NCI-H2029 treated with DMSO at 0.1 percent for 48 hours (cell line): ENCODE results near the gene MORN2.
"Not testable (repeated sequence)": the region's sequence is repeated elsewhere in the genome, so short reads cannot be mapped to it uniquely, and the experiment has no call there.

Source experiments
- DNase-seq: peaks from one replicate; lab custom pipeline; 2025; lab: John Stamatoyannopoulos, UW

The MORN2 gene

DNA sequence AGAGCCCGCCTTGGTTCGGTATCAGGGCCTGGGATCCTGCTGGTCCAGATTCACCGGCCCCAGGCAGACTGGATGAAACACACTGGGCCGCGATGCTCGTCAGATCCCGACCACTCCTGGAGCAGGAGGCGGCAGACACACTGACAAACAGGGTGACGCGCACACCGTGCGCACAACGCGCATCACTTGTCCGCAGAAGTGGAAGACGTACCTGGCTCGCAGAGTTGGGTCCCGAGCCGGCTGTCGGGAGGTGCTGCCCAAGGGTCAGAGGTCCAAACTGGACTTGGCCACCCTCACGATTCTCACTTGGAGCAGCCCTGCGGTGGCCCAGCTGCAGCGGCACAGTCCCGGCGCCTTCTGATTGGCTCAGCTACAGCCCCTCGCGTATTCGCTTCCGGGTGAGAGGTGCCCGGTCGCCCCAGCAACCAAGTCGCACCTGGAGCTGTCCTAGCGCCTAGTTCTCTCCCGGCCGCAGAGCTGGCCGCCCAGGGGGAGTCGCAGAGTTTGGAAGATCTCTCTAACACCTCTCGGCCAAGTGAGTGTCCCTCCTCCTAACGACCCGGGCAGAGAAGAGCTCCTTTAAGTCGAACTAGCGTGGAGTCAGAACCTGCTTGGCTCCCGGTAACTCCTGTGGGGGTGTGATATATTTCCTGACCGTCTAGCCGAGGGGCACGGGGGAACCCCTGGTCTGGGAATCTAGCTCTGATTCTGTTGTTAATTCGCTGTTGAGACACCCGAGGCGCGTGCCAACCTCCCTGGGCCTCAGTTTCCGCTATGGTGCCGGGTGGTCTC is at the start of gene MORN2, which contains the start of gene DHX57:
Gene MORN2, plus strand, starts transcription at position 401 of the 792 bp plus-strand sequence.
Gene DHX57, minus strand, starts transcription at position 359 of the 792 bp plus-strand sequence. CDS start 7,529 bp downstream, outside the sequence.
- DNase-seq = peak; percentile 31

GRCh38 chr2:38827539-38828145 is 48.1 kb upstream of the MORN2 start:
- DNase-seq = not testable (repeated sequence)

DNA sequence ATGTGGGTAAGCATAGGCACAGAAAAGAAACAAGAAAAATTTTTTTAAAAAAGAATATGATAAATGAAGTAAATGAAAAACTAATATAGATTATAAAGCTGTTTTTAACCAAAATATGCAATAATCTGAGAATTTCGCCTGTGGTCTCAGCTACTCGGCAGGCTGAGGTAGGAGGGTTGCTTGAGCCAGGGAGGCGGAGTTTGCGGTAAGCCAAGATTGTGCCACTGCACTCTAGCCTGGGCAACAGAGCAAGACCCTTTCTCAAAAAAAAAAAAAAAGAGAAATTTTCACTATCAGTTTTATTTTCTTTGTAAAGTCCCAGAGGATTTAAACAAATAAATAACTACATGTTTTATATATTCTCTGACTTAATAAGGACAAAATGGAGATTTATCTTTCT is 47.3 kb upstream of the MORN2 start:
- DNase-seq = no peak

DNA sequence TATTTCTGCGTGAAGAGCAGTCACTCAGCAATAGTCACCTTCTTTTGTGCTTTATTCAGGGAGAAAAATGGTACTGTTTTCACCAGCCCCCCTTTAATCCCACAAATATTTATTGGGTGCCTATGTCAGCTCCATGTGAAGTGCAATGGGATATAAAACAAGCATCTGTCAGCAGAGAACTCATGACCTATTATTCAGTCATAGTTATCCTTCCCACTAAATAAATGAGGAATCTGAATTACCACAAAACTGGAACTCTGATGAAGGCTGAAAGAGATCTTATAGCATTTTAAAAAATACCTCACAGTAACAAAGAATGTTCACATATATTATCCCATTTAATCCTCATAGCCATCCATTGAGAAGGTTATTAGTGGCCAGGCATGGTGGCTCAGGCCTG is 45.8 kb upstream of the MORN2 start:
- DNase-seq = no peak

- no peak for DNase-seq
Observed at GRCh38 chr2:38830526-38831159, 45.1 kb upstream of the MORN2 start.

DNA sequence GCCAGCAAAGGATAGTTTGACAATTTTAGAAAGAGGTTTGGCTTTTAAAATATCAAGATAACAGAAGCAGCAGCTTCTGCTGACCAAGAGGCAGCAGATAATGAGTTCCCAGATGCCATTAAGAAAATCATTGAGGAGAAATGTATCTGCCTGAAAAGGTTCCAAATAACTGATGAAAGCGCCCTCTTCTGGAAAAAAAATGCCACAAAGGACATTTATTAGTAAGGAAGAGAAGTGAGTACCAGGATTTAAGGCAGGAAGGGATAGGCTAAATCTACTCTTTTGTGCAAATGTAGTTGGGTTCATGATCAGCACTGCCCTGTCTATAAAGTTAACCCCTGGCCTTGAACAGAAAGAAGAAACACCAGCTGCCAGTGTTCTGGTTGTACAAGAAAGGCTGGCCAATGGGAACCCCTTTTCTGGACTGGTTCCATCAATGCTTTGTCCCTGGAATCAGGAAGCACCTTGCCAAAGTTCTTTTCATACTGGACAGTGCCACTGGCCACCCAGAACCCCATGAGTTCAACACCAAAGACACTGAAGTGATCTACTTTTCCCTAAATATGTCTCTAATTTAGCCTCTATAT is 40.7 kb upstream of the MORN2 start:
- peak; percentile 1 for DNase-seq

DNA sequence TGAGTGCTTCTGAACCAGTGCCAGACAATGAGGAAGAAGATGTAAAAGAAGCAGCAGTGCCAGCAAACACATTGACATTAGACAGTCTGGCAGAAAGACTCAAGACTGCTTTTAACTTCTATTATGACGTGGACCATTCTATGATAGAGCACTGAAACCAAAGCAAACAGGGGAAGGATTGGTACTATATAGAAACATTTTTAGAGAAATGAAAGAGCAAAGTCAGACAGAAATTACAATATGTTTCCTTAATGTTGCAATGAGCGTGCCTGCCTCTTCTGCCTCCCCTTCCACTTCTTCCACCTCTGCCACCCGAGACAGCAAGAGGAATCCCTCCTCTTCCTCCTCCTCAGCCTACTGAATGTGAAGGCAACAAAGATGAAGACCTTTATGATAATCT is 39.8 kb upstream of the MORN2 start:
- DNase-seq = no peak

DNA sequence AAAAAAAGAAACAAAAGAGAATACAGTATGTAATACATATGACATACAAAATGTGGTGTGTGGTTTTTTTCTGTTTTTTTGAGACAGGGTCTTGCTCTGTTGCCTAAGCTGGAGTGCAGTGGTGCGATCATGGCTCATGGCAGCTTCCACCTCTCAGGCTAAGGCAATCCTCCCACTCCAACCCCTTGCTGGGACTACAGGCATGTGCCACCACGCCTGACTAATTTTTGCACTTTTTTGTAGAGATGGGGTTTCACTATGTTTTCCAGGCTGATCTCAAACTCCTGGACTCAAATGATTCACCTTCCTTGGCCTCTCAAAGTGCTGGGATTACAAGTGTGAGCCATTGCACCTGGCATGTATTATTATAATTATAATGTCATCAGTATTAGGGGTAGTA is 39.0 kb upstream of the MORN2 start:
- no peak for DNase-seq

GRCh38 chr2:38850045-38850444 is 25.7 kb upstream of the MORN2 start:
- no peak for DNase-seq

- DNase-seq = no peak
Observed at GRCh38 chr2:38856165-38856564, 19.6 kb upstream of the MORN2 start.

GRCh38 chr2:38862476-38862875 is 13.3 kb upstream of the MORN2 start:
- DNase-seq = no peak

- DNase-seq = no peak
Observed at GRCh38 chr2:38863061-38863695, 12.6 kb upstream of the MORN2 start.

DNA sequence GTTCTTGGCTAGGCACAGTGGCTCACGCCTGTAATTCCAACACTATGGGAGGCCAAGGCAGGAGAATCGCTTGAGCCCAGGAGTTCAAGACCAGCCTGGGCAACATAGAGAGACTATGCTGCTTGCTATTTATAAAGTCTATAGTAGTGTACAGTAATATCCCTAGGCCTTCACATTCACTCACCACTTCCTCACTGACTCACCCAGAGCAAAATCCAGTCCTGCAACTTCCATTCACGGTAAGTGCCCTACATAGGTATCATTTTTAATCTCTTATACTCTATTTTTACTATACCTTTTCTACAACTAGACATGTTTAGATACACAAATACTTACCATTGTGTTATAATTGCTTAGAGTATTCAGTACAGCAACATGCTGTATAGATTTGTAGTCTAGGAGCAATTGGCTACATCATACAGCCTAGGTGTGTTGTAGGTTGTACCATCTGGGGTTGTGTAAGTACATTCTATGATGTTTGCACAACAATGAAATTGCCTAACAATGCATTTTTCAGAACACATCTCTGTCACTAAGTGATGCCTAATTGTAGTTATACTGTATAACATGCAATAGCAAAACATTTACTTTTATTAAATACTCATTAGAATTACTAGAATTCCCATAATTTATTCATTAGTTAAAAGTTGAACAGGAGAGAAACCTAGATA is 8.9 kb upstream of the MORN2 start:
- DNase-seq = no peak

GRCh38 chr2:38871432-38871831 is 4.3 kb upstream of the MORN2 start:
- no peak for DNase-seq

GRCh38 chr2:38873763-38874162 is 2.0 kb upstream of the MORN2 start:
- no peak for DNase-seq

- no peak for DNase-seq
Observed at GRCh38 chr2:38875227-38875575, 575 bp upstream of the MORN2 start.

- no peak for DNase-seq
Observed at GRCh38 chr2:38876407-38876806, 631 bp downstream of the MORN2 start.

DNA sequence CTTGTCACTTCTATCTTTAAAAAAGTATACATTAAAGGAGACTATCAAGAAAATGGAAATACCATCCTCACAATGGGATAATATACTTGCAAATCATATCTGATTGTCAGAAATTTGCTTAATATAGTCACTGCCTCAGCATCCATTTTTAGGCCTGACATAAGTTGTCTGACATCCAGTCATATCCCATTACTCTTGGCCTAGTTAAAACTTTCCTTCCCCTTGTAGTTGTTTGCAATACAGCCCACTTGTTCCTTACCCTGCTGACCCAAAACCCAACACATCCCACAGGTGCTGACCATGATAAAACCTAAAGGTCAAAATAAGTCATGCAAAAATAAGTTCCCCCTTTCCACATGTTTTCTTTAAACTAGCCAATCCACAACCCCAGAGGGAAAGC is 10.3 kb downstream of the MORN2 start:
- DNase-seq = no peak

DNA sequence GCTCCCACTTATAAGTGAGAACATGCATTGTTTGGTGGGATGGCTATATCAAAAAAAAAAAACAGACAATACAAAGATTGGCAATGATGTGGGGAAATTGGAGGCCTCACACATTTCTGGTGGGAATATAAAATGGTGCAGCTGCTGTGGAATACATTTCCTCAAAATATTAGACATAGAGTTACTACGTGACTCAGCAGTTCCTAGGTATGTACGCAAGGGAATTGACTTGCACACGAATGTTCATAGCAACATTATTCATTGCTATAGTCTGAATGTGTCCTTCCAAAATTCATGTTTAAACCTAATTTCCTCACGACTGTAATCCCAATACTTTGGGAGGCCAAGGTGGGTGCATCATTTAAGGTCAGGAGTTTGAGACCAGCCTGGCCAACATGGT is 11.6 kb downstream of the MORN2 start:
- DNase-seq = no peak

- no peak for DNase-seq
Observed at GRCh38 chr2:38887902-38888554, 12.3 kb downstream of the MORN2 start.

- no peak for DNase-seq
Observed at GRCh38 chr2:38889045-38889444, 13.3 kb downstream of the MORN2 start.
